Peyer's patch (tissue), 4 donors: Measurements from ENCODE around the gene PRSS56.

Source experiments
- POLR2A ChIP-seq, 2 donors: fragments of 450-650 bp; IDR thresholded peaks; one replicate each; pipeline ENCODE4 v1.5.1; 2017; ENCODE audit warnings: antibody characterized with exemption in 2 of 2, mild to moderate bottlenecking in 2 of 2, moderate library complexity in 2 of 2
- TF ChIP-seq, protein P1 (sequence below), 6 experiments: fragments of 450-650 bp in 4 of 6; fragments of 200-600 bp in 2 of 6; sonication (generic) in 1 of 6; IDR thresholded peaks; one replicate each; pipeline ENCODE4 v1.5.1; 2017 to 2019; ENCODE audit warnings: antibody characterized with exemption in 6 of 6, mild to moderate bottlenecking in 3 of 6, moderate library complexity in 1 of 6

DNA sequence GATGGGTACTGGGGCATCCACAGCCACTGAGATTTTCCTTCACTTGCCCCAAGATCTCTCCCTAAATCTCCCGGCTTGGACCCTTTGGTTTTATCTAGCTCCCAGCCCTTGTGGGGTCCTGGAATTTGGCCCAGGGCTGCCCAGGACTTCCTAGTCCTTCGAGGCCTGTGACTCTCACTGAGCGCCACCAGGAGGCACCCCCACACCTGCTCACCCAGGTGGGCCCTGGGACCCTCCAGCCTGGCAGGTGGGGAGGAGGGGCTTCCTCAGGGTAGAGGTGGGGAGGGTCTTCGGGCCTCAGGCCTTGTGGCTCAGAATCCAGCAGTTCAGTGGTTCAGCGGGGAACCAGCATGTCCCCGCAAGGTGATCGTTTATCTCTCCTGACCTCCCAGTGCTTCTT, 11.9 kb upstream of the PRSS56 start:
- TF ChIP-seq, protein P1, sequence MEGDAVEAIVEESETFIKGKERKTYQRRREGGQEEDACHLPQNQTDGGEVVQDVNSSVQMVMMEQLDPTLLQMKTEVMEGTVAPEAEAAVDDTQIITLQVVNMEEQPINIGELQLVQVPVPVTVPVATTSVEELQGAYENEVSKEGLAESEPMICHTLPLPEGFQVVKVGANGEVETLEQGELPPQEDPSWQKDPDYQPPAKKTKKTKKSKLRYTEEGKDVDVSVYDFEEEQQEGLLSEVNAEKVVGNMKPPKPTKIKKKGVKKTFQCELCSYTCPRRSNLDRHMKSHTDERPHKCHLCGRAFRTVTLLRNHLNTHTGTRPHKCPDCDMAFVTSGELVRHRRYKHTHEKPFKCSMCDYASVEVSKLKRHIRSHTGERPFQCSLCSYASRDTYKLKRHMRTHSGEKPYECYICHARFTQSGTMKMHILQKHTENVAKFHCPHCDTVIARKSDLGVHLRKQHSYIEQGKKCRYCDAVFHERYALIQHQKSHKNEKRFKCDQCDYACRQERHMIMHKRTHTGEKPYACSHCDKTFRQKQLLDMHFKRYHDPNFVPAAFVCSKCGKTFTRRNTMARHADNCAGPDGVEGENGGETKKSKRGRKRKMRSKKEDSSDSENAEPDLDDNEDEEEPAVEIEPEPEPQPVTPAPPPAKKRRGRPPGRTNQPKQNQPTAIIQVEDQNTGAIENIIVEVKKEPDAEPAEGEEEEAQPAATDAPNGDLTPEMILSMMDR (IDR thresholded peaks at IDR 0.05) = no peak
- no peak for TF ChIP-seq POLR2A (IDR thresholded peaks at IDR 0.05)
